Measurements from ENCODE around the gene CNTNAP2. TPM values are rescaled to one million over a fixed set of nuclear protein-coding genes. Genes with fewer than 3 reads are reported as not detected.

CNTNAP2 gene
- total RNA-seq, 1 experiment from 2014 or later, result 64.5 TPM

- Mint-ChIP-seq H3K4me1 (peaks cover 0 to 3% of the 10 kb centered on the region in 2 experiments; a peak in 1 of 4 replicates), H3K27ac (no peak overlapping the region), H3K9me3 (peaks cover 2 to 3% of the 10 kb centered on the region in 2 experiments; a peak in 2 of 5 replicates), H3K4me3 (no peak overlapping the region), H3K36me3 (ENCODE audit: insufficient read depth in 1 of 3, low read depth in 3 of 3) (peaks cover 0 to 5% (median 5%) of the 10 kb centered on the region in 3 experiments; a peak in 3 of 7 replicates), H3K27me3 (ENCODE audit: low read depth) (peaks cover 3% of the 10 kb centered on the region; the same call in 1 of the 2 replicates)
- Histone ChIP-seq H3K4me1 (ENCODE audit: insufficient read depth, low read length) (no peaks in the 10 kb centered on the region), H4K91ac (ENCODE audit: insufficient read length, low read depth, low read length) (no peak overlapping the region), H3K23me2 (ENCODE audit: insufficient read length, low read depth, low read length, poor library complexity, severe bottlenecking) (no peaks in the 10 kb centered on the region), H2BK120ac (ENCODE audit: low read depth, low read length, poor library complexity, severe bottlenecking) (no peak overlapping the region), H3K79me1 (ENCODE audit: insufficient read depth, low read depth, low read length, poor library complexity, severe bottlenecking) (no peaks in the 10 kb centered on the region), H3K14ac (ENCODE audit: insufficient read depth, low read length) (no peak overlapping the region), H3K79me2 (ENCODE audit: insufficient read depth, low read length) (no peaks in the 10 kb centered on the region), H3K23ac (ENCODE audit: insufficient read length, low read depth, low read length) (no peak overlapping the region), H3K9ac (ENCODE audit: extremely low read depth, insufficient read length, low read length) (no peak overlapping the region), H3K27me3 (ENCODE audit: insufficient read depth, low read length) (no peaks in the 10 kb centered on the region), H2BK20ac (ENCODE audit: low read depth, low read length, poor library complexity, severe bottlenecking) (no peak overlapping the region), H3K4ac (ENCODE audit: low read depth, low read length) (no peak overlapping the region), H3K18ac (ENCODE audit: insufficient read length, low read depth, low read length) (no peak overlapping the region), H2AK5ac (ENCODE audit: insufficient read length, low read length) (no peak overlapping the region), H2BK12ac (ENCODE audit: insufficient read length, low read depth, low read length) (no peak overlapping the region), H4K20me1 (ENCODE audit: control insufficient read depth, insufficient read depth, insufficient read length) (no peaks in the 10 kb centered on the region), H3K56ac (ENCODE audit: insufficient read length, low read depth, low read length) (no peak overlapping the region), H3K4me2 (ENCODE audit: insufficient read depth, insufficient read length, low read length) (no peak overlapping the region), H4K8ac (replicated peaks; ENCODE audit: insufficient read length, low read depth, low read length) (no peak overlapping the region), H3K9me3 (ENCODE audit: control insufficient read depth, low read depth, low read length) (no peaks in the 10 kb centered on the region), H2AFZ (ENCODE audit: low read length) (no peak overlapping the region), H4K5ac (ENCODE audit: insufficient read length, low read depth, low read length) (no peak overlapping the region), H2BK5ac (ENCODE audit: insufficient read length, low read length) (no peak overlapping the region), H3K27ac (ENCODE audit: insufficient read length, low read depth, low read length) (no peak overlapping the region), H2BK15ac (ENCODE audit: low read depth, low read length) (no peak overlapping the region), H3T11ph (ENCODE audit: low read length) (no peak overlapping the region)
- DNase-seq, result no peak
- no peak for TF ChIP-seq CTCF (conservative IDR thresholded peaks at IDR 0.05)
- no CpG with 5 or more reads among the region's 3 CpGs for WGBS (ENCODE audit: extremely low coverage, insufficient read length, low lambda C conversion rate)
These were observed 2157.5 kb downstream of the CNTNAP2 start for GRCh38 chr7:148274118-148274517.
